Measurements from ENCODE around the gene RERE. TPM values are rescaled to one million over a fixed set of nuclear protein-coding genes. Genes with fewer than 3 reads are reported as not detected.

Gene RERE
- polyA plus RNA-seq, 2 donors: 14.0 to 24.4 TPM

- Histone ChIP-seq H3K27me3 (ENCODE audit: control insufficient read depth in 1 of 2, insufficient read depth in 2 of 2, low read length in 2 of 2) (no peaks in the 10 kb centered on the region), H3K27ac (ENCODE audit: low read depth in 2 of 2, low read length in 1 of 2) (no peak overlapping the region), H3K4me1 (ENCODE audit: control insufficient read depth in 2 of 2, insufficient read depth in 2 of 2, low read length in 1 of 2) (peaks cover 0 to 11% of the 10 kb centered on the region in 2 donors), H3K9me3 (ENCODE audit: control insufficient read depth in 2 of 2, insufficient read depth in 1 of 2, low read depth in 1 of 2, low read length in 1 of 2) (no peaks in the 10 kb centered on the region), H3K4me3 (ENCODE audit: low read depth in 1 of 2, low read length in 2 of 2) (no peak overlapping the region), H3K36me3 (ENCODE audit: control insufficient read depth in 2 of 2, insufficient read depth in 2 of 2, low read length in 1 of 2) (peaks cover 4 to 9% of the 10 kb centered on the region in 2 donors)
- WGBS, 2 donors: 76 to 79% methylated on average over 9 of the region's 9 CpGs
These were observed 468.0 kb downstream of the RERE start for GRCh38 chr1:8349473-8349865.

GRCh38 chr1:8348777-8349472 is 468.5 kb downstream of the RERE start:
- H3K36me3 ChIP-seq (ENCODE audit: control insufficient read depth in 2 of 2, insufficient read depth in 2 of 2, low read length in 1 of 2): peaks cover 4 to 6% of the 10 kb centered on the region in 2 donors
- WGBS, 2 donors: 25 to 30% methylated on average over 21 of the region's 21 CpGs
- H3K4me1 ChIP-seq (ENCODE audit: control insufficient read depth in 2 of 2, insufficient read depth in 2 of 2, low read length in 1 of 2): peaks cover 0 to 11% of the 10 kb centered on the region in 2 donors
- H3K27me3 ChIP-seq (ENCODE audit: control insufficient read depth in 1 of 2, insufficient read depth in 2 of 2, low read length in 2 of 2): no peaks in the 10 kb centered on the region
- no peaks in the 10 kb centered on the region for H3K9me3 ChIP-seq (ENCODE audit: control insufficient read depth in 2 of 2, insufficient read depth in 1 of 2, low read depth in 1 of 2, low read length in 1 of 2)
- H3K27ac ChIP-seq (ENCODE audit: low read depth in 2 of 2, low read length in 1 of 2): no peak overlapping the region
- H3K4me3 ChIP-seq (ENCODE audit: low read depth in 1 of 2, low read length in 2 of 2): no peak overlapping the region

DNA sequence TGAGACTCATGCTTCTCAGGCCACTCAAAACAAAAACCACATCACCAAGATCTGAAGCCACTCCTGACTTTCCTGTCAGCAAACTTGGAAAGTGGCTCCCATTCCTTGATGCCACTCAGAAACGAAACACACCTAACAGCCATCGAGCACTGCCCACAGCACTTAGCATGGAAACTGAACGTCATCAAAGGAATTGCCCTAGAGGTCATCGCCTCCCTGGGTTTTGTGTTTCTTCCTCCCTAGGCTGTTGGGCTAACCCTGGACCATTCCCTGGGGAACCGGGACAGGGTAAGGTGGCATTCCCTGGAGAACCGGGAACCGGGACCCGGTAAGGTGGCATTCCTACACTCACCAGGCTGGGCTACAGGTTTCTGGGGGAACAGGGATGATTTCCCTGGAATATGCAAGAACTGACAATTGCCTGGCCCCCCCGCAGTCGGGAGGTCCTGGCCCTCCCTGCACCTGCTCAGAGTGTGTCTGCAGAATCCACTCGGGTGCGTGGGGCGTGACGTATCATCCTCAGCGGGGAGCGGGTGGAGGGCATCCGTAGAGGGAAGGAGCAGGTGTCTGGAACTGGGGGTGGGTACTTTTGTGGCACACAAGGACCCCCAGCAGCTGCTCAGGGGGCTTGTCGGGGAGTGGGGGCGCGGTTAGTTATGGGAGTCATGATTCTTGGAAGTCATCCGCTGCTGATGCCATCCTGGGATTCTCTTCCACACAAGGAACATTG is 469.2 kb downstream of the RERE start:
- H3K4me1 ChIP-seq (ENCODE audit: control insufficient read depth in 2 of 2, insufficient read depth in 2 of 2, low read length in 1 of 2): peaks cover 0 to 17% of the 10 kb centered on the region in 2 donors
- 63 to 73% methylated on average over 21 of the region's 21 CpGs for WGBS, 2 donors

DNA sequence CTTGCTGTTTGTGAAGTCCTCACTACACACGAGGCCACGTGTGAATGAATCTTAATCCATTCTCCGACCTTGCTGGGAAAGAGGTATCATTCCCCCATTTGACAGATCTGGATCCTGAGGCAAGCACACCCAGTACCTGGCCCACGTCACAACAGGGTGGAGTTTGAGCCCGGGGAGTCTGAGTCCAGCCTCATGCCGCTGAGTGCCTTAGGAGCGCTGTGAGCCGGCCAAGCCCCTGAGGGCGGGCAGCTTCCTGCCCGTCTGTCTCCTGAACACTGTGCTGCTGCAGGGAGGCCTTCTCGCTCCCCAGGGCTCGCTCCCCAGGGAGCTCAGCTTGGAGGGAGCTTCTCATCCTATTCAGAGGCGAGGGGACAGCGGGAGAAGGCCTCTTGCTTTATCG is 469.8 kb downstream of the RERE start:
- H3K9me3 ChIP-seq (ENCODE audit: control insufficient read depth in 2 of 2, insufficient read depth in 1 of 2, low read depth in 1 of 2, low read length in 1 of 2): no peaks in the 10 kb centered on the region

More for the DNA sequence above, 469.2 kb downstream of the RERE start:
- Histone ChIP-seq H3K4me3 (ENCODE audit: low read depth in 1 of 2, low read length in 2 of 2) (no peak overlapping the region), H3K27me3 (ENCODE audit: control insufficient read depth in 1 of 2, insufficient read depth in 2 of 2, low read length in 2 of 2) (no peaks in the 10 kb centered on the region), H3K36me3 (ENCODE audit: control insufficient read depth in 2 of 2, insufficient read depth in 2 of 2, low read length in 1 of 2) (peaks cover 0 to under 1% of the 10 kb centered on the region in 2 donors), H3K9me3 (ENCODE audit: control insufficient read depth in 2 of 2, insufficient read depth in 1 of 2, low read depth in 1 of 2, low read length in 1 of 2) (no peaks in the 10 kb centered on the region), H3K27ac (ENCODE audit: low read depth in 2 of 2, low read length in 1 of 2) (no peak overlapping the region)

GRCh38 chr1:8345621-8346415 is 471.6 kb downstream of the RERE start:
- H3K27ac ChIP-seq (ENCODE audit: low read depth in 2 of 2, low read length in 1 of 2): no peak overlapping the region
- peaks cover 0 to 17% of the 10 kb centered on the region in 2 donors for H3K4me1 ChIP-seq (ENCODE audit: control insufficient read depth in 2 of 2, insufficient read depth in 2 of 2, low read length in 1 of 2)
- no peaks in the 10 kb centered on the region for H3K9me3 ChIP-seq (ENCODE audit: control insufficient read depth in 2 of 2, insufficient read depth in 1 of 2, low read depth in 1 of 2, low read length in 1 of 2)
- H3K36me3 ChIP-seq (ENCODE audit: control insufficient read depth in 2 of 2, insufficient read depth in 2 of 2, low read length in 1 of 2): no peaks in the 10 kb centered on the region
- WGBS, 2 donors: 89% methylated on average over 18 of the region's 18 CpGs
- H3K4me3 ChIP-seq (ENCODE audit: low read depth in 1 of 2, low read length in 2 of 2): no peak overlapping the region
- H3K27me3 ChIP-seq (ENCODE audit: control insufficient read depth in 1 of 2, insufficient read depth in 2 of 2, low read length in 2 of 2): no peaks in the 10 kb centered on the region

More for the DNA sequence above, 469.8 kb downstream of the RERE start:
- Histone ChIP-seq H3K4me3 (ENCODE audit: low read depth in 1 of 2, low read length in 2 of 2) (no peak overlapping the region), H3K36me3 (ENCODE audit: control insufficient read depth in 2 of 2, insufficient read depth in 2 of 2, low read length in 1 of 2) (no peaks in the 10 kb centered on the region), H3K4me1 (ENCODE audit: control insufficient read depth in 2 of 2, insufficient read depth in 2 of 2, low read length in 1 of 2) (peaks cover 0 to 21% of the 10 kb centered on the region in 2 donors), H3K27me3 (ENCODE audit: control insufficient read depth in 1 of 2, insufficient read depth in 2 of 2, low read length in 2 of 2) (no peaks in the 10 kb centered on the region), H3K27ac (ENCODE audit: low read depth in 2 of 2, low read length in 1 of 2) (no peak overlapping the region)
- 59 to 61% methylated on average over 15 of the region's 15 CpGs for WGBS, 2 donors

- H3K27ac ChIP-seq (ENCODE audit: low read depth in 2 of 2, low read length in 1 of 2): no peak overlapping the region
- no peaks in the 10 kb centered on the region for H3K27me3 ChIP-seq (ENCODE audit: control insufficient read depth in 1 of 2, insufficient read depth in 2 of 2, low read length in 2 of 2)
- H3K4me3 ChIP-seq (ENCODE audit: low read depth in 1 of 2, low read length in 2 of 2): no peak overlapping the region
- no peaks in the 10 kb centered on the region for H3K9me3 ChIP-seq (ENCODE audit: control insufficient read depth in 2 of 2, insufficient read depth in 1 of 2, low read depth in 1 of 2, low read length in 1 of 2)
- WGBS, 2 donors: 90 to 92% methylated on average over 10 of the region's 10 CpGs
- no peaks in the 10 kb centered on the region for H3K36me3 ChIP-seq (ENCODE audit: control insufficient read depth in 2 of 2, insufficient read depth in 2 of 2, low read length in 1 of 2)
- peaks cover 0 to 17% of the 10 kb centered on the region in 2 donors for H3K4me1 ChIP-seq (ENCODE audit: control insufficient read depth in 2 of 2, insufficient read depth in 2 of 2, low read length in 1 of 2)
These were observed 472.4 kb downstream of the RERE start for GRCh38 chr1:8344893-8345507.

- peak overlapping the region in 1 of 2 donors; percentile 15 for H3K4me3 ChIP-seq (ENCODE audit: low read depth in 1 of 2, low read length in 2 of 2)
- no peaks in the 10 kb centered on the region for H3K27me3 ChIP-seq (ENCODE audit: control insufficient read depth in 1 of 2, insufficient read depth in 2 of 2, low read length in 2 of 2)
- H3K4me1 ChIP-seq (ENCODE audit: control insufficient read depth in 2 of 2, insufficient read depth in 2 of 2, low read length in 1 of 2): peaks cover 0 to 17% of the 10 kb centered on the region in 2 donors
- no peaks in the 10 kb centered on the region for H3K9me3 ChIP-seq (ENCODE audit: control insufficient read depth in 2 of 2, insufficient read depth in 1 of 2, low read depth in 1 of 2, low read length in 1 of 2)
- peak overlapping the region; percentile 77 to 88 for H3K27ac ChIP-seq (ENCODE audit: low read depth in 2 of 2, low read length in 1 of 2)
- no peaks in the 10 kb centered on the region for H3K36me3 ChIP-seq (ENCODE audit: control insufficient read depth in 2 of 2, insufficient read depth in 2 of 2, low read length in 1 of 2)
- 28 to 35% methylated on average over 32 of the region's 32 CpGs for WGBS, 2 donors
These were observed 473.9 kb downstream of the RERE start for GRCh38 chr1:8343464-8344001.

DNA sequence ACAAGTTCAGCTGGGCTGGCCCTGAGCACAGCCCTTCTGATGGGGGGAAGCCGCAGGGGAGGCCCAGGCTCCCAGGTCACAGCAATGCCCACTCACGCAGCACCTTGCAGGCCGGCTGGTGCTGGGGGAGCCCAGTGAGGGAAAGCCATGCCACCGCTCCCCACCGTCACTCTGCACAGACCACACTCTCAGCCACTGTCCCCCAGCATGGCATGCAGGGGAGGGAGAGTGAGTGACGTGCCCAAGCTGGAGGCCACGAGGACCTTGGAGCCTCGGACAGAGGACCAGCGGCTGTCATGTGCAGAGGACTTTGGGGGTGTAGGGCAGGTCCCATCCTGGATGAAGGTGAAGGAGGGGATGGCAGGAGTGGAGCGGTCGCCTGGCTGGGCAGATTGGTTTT is 474.4 kb downstream of the RERE start:
- Histone ChIP-seq H3K9me3 (ENCODE audit: control insufficient read depth in 2 of 2, insufficient read depth in 1 of 2, low read depth in 1 of 2, low read length in 1 of 2) (no peaks in the 10 kb centered on the region), H3K36me3 (ENCODE audit: control insufficient read depth in 2 of 2, insufficient read depth in 2 of 2, low read length in 1 of 2) (no peaks in the 10 kb centered on the region), H3K4me1 (ENCODE audit: control insufficient read depth in 2 of 2, insufficient read depth in 2 of 2, low read length in 1 of 2) (peaks cover 0 to 16% of the 10 kb centered on the region in 2 donors), H3K4me3 (ENCODE audit: low read depth in 1 of 2, low read length in 2 of 2) (no peak overlapping the region), H3K27ac (ENCODE audit: low read depth in 2 of 2, low read length in 1 of 2) (peak overlapping the region; percentile 77 to 88), H3K27me3 (ENCODE audit: control insufficient read depth in 1 of 2, insufficient read depth in 2 of 2, low read length in 2 of 2) (no peaks in the 10 kb centered on the region)
- WGBS, 2 donors: 64 to 72% methylated on average over 11 of the region's 11 CpGs

DNA sequence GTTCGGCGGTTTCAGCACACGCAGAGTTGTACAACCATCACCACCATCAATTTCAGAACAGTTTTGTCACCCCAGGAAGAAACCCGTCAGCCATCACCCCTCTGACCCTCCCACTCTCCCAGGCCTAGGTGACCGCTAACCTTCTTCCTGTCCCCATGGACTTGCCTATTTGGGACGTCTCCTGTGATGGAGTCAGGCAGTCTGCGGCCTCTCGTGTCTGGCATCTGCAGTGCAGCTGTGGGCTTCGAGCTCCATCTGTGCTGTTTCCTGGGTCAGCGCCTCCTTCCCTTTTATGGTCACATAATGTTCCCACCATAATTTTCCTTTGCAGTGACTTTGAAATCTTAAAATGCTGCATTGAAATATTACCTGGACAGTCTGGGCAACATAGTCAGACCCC is 475.1 kb downstream of the RERE start:
- no peak overlapping the region for H3K4me3 ChIP-seq (ENCODE audit: low read depth in 1 of 2, low read length in 2 of 2)
- H3K27me3 ChIP-seq (ENCODE audit: control insufficient read depth in 1 of 2, insufficient read depth in 2 of 2, low read length in 2 of 2): no peaks in the 10 kb centered on the region
- H3K4me1 ChIP-seq (ENCODE audit: control insufficient read depth in 2 of 2, insufficient read depth in 2 of 2, low read length in 1 of 2): peaks cover 0 to 10% of the 10 kb centered on the region in 2 donors
- WGBS, 2 donors: 82 to 85% methylated on average over 10 of the region's 10 CpGs
- no peaks in the 10 kb centered on the region for H3K9me3 ChIP-seq (ENCODE audit: control insufficient read depth in 2 of 2, insufficient read depth in 1 of 2, low read depth in 1 of 2, low read length in 1 of 2)
- peaks cover 0 to 2% of the 10 kb centered on the region in 2 donors for H3K36me3 ChIP-seq (ENCODE audit: control insufficient read depth in 2 of 2, insufficient read depth in 2 of 2, low read length in 1 of 2)
- H3K27ac ChIP-seq (ENCODE audit: low read depth in 2 of 2, low read length in 1 of 2): peak overlapping the region in 1 of 2 donors; percentile 47
